HG03045 (cell line): ENCODE data around the gene FIS1.
"Not testable (repeated sequence)": the region's sequence is repeated elsewhere in the genome, so short reads cannot be mapped to it uniquely, and the experiment has no call there.

Experiments used
- ATAC-seq: cut with Tn5 transposase; IDR thresholded peaks from one replicate; pipeline ENCODE4 v1.9.1; 2021; ENCODE audit warnings: mild to moderate bottlenecking, moderate library complexity; ENCODE audit not compliant: unreplicated experiment

FIS1 gene

GRCh38 chr7:101244375-101245146 is at the start of gene FIS1:
FIS1 (minus strand) TSS chr7:101245081; CDS start chr7:101245004, 77 bp downstream.
- ATAC-seq, result peak; percentile 92

DNA sequence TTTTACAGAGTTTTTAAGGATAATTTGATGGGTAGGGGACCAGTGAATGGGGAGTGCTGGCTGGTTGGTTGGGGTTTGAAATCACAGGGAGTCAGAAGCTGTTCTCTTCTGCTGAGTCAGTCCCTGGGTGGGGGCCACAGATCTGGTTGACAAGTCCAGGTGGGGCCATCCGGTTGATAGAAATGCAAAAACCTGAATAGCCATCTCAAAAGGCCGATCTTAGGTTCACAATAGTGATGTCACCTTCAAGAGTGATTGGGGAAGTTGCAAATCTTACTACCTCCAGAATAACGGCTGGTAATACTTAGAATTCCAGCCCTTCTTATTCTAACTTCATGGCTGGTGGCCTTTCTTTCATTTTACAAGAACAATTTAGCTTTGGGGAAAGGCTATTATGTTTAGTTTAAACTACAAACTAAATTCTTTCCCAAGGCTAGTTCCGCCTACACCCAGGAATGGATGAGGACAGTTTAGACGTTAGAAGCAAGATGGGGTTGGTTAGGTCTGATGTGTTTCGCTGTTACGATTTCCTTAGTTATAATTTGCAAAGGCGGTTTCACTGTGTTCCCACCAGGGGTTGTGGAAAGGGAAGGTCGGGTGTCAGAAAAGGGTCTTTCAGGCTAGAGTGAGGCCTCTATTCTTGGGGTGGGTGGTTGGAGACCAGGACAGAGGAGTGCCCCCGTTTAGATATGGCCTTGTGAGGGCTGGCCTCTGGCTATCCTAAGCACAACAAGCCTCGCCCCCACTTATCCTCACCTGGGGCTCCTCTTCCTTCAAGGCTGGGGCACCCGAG is 49.4 kb upstream of the FIS1 start:
- no peak for ATAC-seq

DNA sequence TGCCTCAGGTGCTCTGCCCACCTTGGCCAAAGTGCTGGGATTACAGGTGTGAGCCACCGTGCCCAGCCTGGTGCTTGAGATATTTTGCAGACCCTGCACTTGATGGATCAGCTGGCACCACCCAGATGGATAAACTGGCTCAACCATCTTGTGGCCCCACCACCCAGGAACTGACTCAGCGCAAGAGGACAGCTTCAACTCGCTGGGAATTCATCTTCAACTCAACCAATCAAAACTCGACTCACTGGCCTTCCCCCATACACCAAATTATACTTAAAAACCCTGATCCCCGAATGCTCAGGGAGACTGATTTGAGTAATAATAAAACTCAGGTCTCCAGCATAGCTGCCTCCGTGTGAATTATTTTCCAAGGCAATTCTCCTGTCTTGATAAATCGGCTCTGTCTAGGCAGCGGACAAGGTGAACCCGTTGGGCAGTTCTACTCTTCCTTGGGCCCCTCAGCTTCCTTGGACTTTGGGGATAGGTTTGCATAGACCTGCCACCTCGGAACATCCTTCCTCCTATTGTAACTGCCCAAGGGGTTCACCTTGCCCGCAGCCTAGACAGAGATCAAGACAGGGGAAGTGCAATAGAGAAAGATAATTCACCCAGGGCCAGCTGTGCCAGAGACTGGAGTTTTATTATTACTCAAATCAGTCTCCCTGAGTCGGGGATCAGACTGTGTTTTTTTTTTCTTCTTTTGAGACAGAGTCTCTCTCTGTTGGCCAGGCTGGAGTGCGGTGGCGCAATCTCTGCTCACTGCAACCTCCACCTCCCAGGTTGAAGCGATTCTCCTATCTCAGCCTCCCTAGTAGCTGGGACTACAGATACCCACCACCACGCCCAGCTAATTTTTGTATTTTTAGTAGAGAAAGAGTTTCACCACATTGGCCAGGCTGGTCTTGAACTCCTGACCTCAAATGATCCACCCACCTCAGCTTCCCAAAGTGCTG is 48.5 kb upstream of the FIS1 start:
- not testable (repeated sequence) for ATAC-seq

- ATAC-seq, result not testable (repeated sequence)
These were observed 47.7 kb upstream of the FIS1 start for GRCh38 chr7:101292566-101292965.

DNA sequence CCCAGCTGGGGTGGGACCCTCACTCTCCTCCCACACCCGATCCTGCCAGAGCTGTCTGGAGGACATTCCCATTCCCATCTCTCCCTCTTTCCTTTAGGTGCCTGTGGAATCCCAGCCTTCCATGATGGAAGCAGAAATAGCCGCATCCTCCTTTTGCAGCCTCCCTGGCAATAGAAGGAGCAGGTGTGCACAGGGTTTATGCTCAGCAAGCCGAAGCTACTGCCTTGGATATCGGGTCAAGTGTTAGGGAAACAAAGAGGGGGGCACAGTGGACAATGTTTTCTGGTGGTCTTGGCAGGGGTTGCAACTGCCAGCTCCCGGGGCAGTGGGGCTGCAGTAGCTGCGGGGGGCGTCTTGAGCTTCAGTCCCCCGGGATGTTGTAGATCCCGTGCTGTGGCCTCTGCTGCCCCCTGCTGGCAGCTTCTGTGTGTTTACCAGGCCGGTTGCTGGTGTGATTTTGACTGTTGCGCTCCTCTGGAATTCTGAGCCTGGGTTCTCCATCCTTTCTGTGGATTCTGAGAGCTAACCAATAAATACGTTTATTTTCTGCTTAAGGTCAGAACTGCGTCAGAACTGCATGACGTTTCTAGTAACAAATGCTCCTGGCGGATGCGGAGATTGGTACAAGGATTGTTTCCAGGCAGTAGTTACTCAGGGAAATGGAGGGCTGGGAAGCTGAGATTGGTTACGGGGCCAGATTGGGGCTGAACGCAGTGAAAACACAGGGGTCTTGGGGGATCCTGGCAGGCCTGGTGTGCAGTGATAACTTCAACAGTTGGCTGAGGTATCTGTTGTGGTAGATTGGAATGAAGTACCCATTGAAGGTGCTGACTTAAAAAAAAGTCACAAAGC is 45.5 kb upstream of the FIS1 start:
- not testable (repeated sequence) for ATAC-seq

GRCh38 chr7:101289687-101290086 is 44.8 kb upstream of the FIS1 start:
- ATAC-seq, result not testable (repeated sequence)

- ATAC-seq, result no peak
These were observed 43.6 kb upstream of the FIS1 start for GRCh38 chr7:101288439-101288838.

DNA sequence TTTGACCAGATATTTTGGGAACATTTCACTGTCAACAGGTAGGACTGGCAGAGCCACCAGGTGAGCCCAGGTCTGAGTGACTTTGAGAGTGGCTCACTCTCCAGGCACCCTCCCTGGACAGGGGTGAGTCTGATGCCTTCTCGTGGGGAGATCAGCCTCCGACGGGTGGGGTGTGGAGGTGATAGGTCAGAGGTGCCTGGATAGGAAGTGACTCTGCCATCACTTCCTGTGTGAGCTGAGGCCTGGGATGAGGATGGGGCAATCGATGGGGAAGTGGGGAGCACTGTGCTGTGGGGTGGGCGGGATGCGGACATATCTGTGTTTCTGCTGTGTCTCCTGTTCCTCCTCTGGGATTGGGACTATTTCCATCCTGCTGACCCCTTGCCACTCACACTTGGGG is 42.2 kb upstream of the FIS1 start:
- no peak for ATAC-seq

- ATAC-seq, result not testable (repeated sequence)
These were observed 41.0 kb upstream of the FIS1 start for GRCh38 chr7:101285880-101286279.

DNA sequence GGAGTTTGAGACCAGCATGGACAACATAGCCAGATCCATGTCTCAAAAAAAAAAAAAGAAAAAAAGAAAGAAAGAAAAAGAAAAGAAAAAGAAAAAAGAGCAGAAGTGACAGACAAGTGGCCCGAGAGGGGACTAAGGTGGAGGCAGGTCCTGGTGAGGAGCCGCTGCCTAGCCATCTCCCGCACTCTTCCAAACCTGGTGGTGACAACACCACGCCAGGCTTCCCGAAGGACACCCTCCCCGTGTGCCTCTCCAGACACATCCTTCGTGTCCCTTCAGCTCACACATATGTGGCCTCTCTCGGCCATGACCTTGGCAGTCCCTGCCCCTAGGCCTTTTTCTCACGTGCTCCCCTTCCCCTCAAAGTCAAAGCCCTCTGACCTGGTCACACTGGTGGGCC is 40.3 kb upstream of the FIS1 start:
- ATAC-seq, result no peak

DNA sequence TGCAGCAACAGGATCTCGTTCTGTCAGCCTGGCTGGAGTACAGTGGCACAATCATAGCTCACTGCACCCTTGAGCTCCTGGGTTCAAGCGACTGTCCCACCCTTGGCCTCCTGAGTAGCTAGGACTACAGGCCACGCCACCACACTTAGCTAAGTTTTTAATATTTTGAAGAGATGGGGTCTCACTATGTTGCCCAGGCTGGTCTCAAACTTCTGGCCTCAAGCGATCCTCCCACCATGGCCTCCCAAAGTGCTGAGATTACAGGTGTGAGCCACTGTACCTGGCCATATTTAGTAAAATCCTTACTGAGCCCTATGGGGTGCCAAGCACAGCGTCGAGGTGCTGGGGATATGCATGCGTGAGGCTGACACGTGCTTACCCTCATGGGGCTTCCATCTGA is 36.0 kb upstream of the FIS1 start:
- ATAC-seq, result not testable (repeated sequence)

DNA sequence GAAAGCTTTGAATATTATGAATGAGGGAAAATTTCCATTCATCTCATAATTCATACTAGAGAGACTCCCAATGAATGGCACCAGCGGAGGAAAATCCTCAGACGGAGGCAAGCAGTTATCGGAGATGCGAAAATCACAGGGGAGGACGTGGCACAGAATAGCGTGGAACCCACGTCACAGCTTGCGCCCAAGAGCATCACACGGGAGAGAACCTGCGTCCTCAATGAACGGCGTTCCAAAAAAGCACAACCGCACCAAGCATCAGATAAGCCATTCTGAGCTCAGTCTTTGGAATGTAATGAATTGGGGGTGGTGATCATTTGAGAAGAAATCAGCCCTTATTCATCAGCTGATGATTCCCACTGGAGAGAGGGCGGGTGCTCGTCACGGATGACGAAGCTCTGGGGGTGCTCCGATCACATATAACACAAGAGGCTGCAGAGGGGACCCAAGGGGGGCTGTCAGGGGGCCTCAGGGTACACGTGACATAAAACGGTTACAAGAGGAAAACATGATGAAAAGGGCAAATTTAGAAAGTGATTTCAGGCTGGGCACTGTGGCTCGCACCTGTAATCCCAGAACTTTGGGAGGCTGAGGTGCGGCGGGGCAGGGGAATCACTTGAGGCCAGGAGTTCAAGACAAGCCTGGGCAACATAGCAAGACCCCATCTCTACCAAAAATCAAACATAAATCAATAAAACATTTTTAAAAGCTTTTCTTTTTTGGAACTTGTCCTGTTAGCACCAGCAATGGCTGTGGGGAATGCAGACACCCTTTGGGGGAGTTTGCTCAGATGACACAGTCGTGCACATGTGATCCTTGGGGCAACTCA is 33.8 kb upstream of the FIS1 start:
- no peak for ATAC-seq

DNA sequence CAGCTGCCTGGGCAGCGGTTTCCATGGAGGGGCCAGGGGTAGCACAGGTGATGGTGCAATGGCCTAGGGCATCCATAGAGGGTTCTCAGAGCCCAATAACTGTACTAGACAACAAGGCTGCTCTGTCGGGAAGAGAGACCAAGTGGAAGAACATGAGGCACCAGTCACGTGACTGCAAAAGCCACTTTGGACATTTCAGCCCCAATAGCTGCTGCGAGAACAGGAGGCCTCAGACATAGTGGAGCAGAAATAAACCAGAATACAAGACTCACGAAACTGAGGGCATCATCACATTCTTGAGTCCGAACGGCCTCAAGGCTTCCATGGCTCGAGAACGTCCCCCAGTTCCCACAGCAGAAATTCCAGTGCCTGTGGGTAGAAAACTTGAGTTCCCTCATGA is 32.3 kb upstream of the FIS1 start:
- no peak for ATAC-seq

GRCh38 chr7:101273206-101273605 is 28.3 kb upstream of the FIS1 start:
- ATAC-seq, result no peak

- no peak for ATAC-seq
These were observed 26.1 kb upstream of the FIS1 start for GRCh38 chr7:101271021-101271420.

GRCh38 chr7:101269664-101270063 is 24.8 kb upstream of the FIS1 start:
- no peak for ATAC-seq

DNA sequence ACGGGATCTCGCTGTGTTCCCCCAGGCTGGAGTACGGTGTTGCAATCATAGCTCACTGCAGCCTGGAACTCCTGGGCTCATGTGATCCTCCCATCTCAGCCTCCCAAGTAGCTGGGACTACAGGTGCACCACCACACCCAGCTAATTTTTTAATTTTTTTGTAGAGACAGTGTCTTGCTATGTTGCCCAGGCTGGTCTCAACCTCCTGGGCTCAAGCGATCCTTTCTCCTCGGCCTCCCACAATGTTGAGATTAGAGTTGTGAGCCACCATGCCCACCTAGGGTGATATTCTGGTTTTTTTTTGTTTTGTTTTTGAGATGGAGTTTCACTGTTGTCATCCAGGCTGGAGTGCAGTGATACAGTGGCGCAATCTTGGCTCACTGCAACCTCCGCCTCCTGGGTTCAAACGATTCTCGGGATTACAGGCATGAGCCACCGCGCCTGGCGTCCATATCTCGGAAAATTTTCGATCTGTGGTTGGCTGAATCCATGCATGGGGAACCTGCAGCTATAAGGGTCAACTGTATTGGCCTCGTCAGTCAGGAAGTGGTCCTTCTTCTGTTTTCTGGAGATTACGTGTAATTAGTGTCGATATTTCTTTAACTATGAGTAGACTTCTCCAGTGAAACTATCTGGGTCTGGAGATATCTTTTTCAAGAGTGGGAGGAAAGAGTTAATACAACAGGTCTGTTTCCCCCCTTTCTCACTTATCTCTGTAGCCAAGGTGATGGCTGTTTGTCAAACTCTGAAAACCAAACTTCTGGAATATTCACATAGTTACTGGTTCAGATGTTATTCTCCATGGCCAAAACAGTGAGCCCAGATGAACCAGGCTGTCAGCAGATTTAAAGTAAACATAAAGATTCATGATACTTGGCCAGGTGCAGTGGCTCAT is 21.0 kb upstream of the FIS1 start:
- no peak for ATAC-seq

DNA sequence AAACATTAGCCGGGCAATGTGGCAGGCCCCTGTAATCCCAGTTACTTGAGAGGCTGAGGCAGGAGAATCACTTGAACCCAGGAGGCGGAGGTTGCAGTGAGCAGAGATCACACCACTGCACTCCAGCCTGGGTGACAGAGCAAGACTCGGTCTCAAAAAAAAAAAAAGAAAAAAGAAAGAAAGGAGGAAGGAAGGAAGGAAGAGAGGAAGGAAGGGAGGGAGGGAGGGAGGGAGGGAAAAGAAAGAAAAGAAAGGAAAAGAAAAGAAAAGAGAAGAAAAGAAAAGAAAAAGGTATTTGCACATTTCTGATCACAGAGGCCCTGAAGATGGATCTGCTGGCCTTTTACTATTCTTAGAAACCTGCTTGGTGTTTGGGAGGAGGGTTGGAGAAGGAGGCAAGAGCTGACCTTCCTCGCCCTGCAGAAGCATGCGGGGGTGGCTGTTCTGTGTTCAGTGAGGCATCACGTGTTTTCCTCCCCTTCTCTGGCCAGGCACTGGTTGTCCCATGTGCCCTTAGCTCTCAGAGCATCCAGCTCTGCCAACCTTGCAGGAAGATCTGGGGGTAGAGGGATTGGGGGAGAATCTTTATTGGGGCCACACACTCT is 19.3 kb upstream of the FIS1 start:
- ATAC-seq, result not testable (repeated sequence)
